ENCODE results near the gene CCDC158.
"Not testable (repeated sequence)": the region's sequence is repeated elsewhere in the genome, so short reads cannot be mapped to it uniquely, and the experiment has no call there.

The CCDC158 gene

GRCh38 chr4:76429636-76430035 lies 8.7 kb upstream of the CCDC158 start:
- no peak for DNase-seq

- peak; percentile 18 for DNase-seq
These were observed 5.3 kb upstream of the CCDC158 start for GRCh38 chr4:76426272-76426671.

DNA sequence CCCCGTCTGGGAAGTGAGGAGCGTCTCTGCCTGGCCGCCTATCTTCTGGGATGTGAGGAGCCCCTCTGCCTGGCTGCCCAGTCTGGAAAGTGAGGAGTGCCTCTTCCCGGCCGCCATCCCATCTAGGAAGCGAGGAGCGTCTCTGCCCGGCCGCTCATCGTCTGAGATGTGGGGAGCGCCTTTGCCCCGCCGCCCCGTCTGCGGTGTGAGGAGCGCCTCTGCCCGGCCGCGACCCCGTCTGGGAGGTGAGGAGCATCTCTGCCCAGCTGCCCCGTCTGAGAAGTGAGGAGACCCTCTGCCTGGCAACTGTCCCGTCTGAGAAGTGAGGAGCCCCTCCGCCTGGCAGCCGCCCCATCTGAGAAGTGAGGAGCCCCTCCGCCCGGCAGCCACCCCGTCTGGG lies 2.2 kb upstream of the CCDC158 start:
- not testable (repeated sequence) for DNase-seq

DNA sequence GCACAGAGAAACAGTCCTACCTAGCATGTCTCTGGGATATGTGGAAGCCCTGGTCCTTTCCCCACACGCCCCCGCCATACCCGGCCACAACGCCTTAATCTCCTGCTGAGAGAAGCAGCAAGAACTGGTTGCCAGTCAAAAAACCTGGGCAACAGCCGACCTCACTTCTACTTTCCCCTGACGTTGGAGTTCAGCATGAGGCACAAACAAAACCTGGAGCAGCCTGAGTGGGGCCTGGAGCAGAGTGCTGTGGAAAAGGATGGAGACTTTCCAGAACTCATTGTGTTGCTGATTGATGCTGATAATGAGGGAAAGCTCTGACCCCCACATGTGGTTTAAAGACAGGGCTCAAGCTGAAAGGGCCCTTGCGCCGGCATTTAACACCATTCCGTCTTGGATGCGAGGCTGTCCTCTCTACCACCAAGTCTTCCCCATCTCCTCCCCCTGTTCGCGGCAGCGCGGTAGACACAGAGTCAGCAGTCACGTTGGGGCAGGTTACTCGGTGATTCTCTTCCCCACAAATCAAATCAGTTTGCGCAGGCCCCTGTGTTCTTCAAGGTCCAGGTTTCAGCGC lies 666 bp downstream of the CCDC158 start:
- DNase-seq = no peak

GRCh38 chr4:76410636-76411035 lies 10.3 kb downstream of the CCDC158 start:
- DNase-seq = no peak

- DNase-seq = no peak
These were observed 13.4 kb downstream of the CCDC158 start for GRCh38 chr4:76407440-76408119.

DNA sequence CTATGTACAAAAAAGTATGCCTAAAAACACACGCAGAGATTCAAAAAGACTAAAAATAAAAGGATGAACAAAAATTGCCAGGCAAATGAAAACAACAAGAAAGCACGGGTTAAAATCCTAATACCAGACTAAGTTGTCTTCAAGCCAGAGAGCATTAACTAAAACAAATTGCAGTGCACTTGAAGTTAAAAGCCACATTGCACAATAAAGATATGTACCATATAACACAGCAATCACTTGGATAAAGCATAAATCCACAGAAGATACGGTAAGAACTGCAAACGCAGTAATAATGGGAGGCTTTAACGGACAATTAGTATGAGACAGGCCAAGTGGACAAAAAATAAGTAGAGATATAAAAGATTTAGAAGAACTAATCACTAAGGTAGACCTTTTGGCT lies 14.9 kb downstream of the CCDC158 start:
- DNase-seq = no peak

DNA sequence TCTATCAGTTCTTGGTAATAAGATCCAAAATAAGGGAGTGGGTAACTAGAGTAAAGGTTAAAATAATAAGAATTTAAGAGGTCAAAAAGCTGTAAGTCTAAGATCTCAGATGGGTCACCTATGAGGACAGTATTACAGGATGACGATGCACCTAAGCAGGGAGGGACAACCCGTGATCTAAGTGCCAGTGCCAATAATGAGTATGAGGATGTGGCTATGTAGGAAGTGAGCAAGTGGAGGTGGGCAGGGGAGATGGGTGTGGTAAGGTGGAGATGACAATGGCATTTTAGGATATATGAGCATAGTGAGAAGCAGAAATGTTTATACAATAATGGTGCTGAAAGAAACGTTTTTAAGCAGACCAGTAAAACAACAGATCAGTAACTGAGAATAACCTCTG lies 19.3 kb downstream of the CCDC158 start:
- DNase-seq = no peak

GRCh38 chr4:76388160-76388908 lies 32.6 kb downstream of the CCDC158 start:
- DNase-seq = no peak

- DNase-seq = no peak
These were observed 34.2 kb downstream of the CCDC158 start for GRCh38 chr4:76386566-76387305.

GRCh38 chr4:76385974-76386373 lies 35.0 kb downstream of the CCDC158 start:
- no peak for DNase-seq

DNA sequence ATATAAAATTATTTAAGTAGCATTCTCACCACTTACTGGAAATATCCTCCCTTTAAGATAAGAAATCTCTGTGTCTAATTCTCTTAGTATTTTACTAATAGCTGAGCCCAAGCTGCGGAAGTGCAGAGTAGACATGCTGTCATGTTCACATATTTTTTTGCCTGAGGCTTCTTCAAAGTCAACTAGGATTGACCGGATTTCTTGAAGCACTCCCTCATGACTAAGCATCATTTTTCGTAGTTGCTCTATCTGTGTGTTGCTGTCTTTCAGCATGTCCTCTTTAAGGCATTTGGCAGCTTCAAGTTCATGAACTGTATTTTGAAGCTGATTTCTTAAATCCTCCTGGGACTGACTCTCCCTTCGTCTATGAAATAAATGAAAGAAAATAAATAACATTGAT lies 36.9 kb downstream of the CCDC158 start:
- DNase-seq = no peak

- DNase-seq = no peak
These were observed 37.9 kb downstream of the CCDC158 start for GRCh38 chr4:76383001-76383400.

DNA sequence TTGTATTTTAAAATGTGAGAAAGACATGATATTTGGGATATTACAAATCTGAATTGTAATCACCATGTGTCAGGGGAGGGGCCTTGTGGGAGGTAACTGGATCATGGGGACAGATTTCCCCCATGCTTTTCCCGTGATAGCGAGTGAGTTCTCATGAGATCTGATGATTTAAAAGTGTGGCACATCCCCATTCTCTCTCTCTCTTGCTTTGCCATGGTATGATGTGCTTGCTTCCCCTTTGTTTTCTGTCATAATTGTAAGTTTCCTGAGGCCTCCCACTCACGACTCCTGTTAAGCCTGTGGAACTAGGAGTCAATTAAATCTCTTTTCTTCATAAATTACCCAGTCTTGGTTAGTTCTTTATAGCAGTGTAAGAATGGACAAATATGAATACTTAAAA lies 39.0 kb downstream of the CCDC158 start:
- no peak for DNase-seq

DNA sequence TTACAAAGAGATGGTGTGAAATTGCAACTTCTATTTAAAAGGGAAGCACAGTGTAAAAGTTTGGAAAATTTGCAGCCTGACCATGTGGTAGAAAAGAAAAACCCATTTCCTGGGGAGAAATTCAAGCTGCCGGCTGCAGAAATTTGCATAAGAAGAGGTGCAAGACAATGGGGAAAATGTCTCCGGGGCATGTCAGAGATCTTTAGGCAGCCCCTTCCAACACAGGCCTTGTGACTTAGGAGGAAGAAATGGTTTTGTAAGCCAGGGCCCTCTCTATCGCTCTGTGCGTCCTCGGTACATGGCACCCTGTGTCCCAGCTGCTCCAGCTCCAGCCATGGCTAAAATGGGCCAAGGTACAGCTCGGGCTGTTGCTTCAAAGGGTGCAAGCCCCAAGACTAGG lies 40.4 kb downstream of the CCDC158 start:
- DNase-seq = no peak

- DNase-seq = peak; percentile 6
These were observed 43.0 kb downstream of the CCDC158 start for GRCh38 chr4:76377911-76378310.

DNA sequence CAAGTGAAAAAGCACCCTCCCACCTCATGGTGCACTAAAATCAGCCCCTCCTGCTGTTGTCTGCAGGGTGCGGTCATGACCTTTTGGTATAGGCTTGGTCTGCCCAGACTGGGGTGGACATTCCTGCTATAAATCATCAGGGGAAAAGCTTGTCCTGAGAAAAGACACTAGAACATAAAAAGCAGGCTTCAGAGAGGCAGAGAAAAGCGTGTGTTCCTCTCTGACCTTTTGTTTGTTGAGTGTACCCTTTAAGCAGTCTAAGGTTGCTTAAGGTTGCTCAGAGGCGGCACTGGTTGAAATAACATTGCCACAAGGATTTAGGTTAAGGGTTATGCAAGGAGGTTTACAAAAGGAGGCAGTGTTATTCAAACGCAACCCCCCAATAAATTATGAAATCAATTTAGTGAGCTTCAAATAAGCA lies 43.5 kb downstream of the CCDC158 start:
- DNase-seq = no peak

DNA sequence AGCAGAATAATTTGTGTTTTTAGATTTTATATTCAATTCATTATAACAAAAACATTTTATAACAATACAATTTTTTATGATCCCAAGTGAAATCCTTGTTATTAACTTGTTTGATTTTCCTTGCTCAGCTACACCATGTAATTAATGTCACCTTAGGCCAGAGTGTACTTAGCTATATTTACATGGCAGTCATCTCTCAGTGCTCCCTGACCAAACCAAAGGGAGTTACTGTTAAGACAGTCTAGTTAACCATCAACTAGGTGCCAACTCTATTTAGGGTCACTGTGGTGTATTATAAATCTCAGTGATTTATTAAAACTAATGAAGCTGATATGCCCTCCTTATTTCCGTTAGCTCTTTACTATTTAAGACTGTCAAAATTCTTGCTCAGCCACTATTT lies 44.4 kb downstream of the CCDC158 start:
- DNase-seq = no peak

DNA sequence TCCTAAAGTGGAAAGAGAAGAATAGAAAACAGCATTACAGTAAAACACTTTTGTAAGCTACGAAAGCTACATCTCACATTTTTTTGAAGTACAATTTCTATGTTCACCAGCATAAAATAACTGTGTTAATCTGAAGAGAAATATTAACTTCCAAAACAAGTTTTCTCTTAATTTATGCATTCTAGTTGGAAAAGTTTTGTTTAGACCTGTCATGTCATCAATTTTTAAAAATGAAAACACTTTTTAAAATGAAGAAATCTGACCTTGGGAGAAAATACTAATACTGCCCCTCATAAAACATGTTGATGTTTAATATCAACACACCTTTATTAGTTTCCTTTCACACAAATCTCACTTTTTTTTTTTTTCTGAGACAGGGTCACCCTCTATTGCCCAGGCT lies 45.2 kb downstream of the CCDC158 start:
- DNase-seq = no peak

DNA sequence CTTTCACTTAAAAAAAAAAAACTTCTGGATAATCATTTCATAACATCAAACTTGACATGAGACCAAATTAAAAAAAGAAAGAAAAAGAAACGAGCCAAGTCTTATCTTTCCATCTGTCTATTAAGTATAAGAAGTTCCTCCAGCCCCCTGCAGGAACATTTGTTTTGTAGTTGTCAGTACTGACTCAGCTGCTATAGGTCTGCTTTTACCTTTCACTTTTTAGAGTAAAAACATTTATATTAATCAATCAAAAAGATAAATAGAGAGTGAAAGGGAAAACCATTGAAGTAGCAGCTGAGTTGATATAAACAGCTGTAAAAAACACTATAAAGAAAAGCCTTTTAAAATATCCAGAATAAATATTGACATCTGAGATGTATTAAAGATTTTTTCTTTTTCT lies 46.1 kb downstream of the CCDC158 start:
- no peak for DNase-seq

DNA sequence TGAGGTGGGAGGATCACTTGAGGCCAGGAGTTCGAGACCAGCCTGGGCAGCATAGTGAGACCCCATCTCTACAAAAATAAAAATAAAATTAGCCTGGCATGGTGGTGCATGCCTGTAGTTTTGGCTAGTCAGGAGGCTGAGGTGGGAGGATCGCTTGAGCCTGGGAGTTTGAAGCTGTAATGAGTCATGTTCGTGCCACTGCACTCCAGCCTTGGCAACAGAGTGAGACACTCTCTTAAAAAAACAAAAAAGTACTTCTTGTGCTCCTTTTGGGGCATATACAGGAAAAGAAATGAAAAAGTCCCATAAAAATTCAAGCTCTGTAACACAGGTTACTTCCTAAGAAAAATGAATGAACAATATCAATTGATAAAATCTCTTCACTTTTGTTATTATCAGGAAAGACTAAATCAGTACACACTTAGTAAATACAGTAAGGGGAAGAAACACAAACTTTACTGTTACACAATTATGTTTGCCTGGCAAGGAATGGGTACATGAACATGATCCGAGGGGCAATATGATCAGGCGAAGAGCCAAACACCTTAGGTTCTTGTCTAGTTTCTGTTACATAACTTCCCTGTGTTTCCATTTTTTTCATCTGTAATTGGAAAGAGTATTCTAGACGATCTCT lies 46.9 kb downstream of the CCDC158 start:
- DNase-seq = no peak

DNA sequence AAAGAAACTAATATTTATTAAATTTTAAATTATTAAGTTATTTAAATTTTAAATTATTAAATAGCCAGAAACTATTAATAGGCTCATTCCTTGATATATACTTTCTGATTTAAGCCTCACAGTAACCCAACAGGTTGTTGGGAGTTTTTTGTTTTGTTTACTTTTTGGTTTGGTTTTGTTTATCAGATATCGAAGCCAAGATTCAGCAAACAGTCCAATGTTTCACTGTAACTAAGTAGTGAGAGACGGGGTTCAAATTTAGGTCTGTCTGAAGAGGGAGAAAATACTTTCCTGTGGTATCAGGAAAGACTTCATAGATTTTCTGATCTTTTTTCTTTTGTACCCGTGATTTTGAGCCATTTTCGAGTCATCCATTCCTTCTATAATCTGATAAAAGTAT lies 54.2 kb downstream of the CCDC158 start:
- no peak for DNase-seq

DNA sequence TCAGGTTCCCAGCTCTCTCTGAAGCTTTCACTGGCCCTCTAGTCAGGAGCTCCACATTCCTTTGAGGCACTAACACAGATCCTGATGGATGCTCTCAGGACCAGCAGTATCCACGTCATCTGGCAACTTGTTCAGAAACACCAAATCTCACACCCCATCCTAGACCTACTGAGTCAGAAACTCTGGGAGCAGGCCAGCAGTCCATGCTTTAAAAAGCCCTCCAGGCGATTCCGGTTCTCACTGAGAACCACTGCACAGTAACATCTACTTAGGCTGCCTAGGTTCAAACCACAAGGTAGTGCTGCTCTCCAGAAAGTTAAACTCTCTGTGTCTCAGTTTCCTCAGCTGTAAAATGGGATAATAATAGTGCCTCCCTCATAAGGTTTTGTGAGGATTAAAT lies 55.3 kb downstream of the CCDC158 start:
- no peak for DNase-seq

Measured in NCI-H82 (cell line).